Measurements from ENCODE around the gene EYS.
"Not testable (repeated sequence)": the region's sequence is repeated elsewhere in the genome, so short reads cannot be mapped to it uniquely, and the experiment has no call there.

Gene EYS

GRCh38 chr6:63941747-63942470 lies 1765.1 kb downstream of the EYS start:
- H3K4me3 ChIP-seq (ENCODE audit: low read depth, low read length), result no peak overlapping the region
- TF ChIP-seq CTCF (IDR thresholded peaks at IDR 0.05; ENCODE audit: low read depth, low read length), result no peak

- no peak overlapping the region for H3K4me3 ChIP-seq (ENCODE audit: low read depth, low read length)
- no peak for TF ChIP-seq CTCF (IDR thresholded peaks at IDR 0.05; ENCODE audit: low read depth, low read length)
Measured at GRCh38 chr6:63940056-63940455, 1767.0 kb downstream of the EYS start.

GRCh38 chr6:63936399-63936798 lies 1770.6 kb downstream of the EYS start:
- TF ChIP-seq CTCF (IDR thresholded peaks at IDR 0.05; ENCODE audit: low read depth, low read length), result no peak
- H3K4me3 ChIP-seq (ENCODE audit: low read depth, low read length), result no peak overlapping the region

GRCh38 chr6:63935732-63936131 lies 1771.3 kb downstream of the EYS start:
- H3K4me3 ChIP-seq (ENCODE audit: low read depth, low read length), result no peak overlapping the region
- TF ChIP-seq CTCF (IDR thresholded peaks at IDR 0.05; ENCODE audit: low read depth, low read length), result no peak

GRCh38 chr6:63933948-63934347 lies 1773.1 kb downstream of the EYS start:
- H3K4me3 ChIP-seq (ENCODE audit: low read depth, low read length), result not testable (repeated sequence)

- H3K4me3 ChIP-seq (ENCODE audit: low read depth, low read length), result no peak overlapping the region
- no peak for TF ChIP-seq CTCF (IDR thresholded peaks at IDR 0.05; ENCODE audit: low read depth, low read length)
Measured at GRCh38 chr6:63930848-63931247, 1776.2 kb downstream of the EYS start.

- TF ChIP-seq CTCF (IDR thresholded peaks at IDR 0.05; ENCODE audit: low read depth, low read length), result no peak
- H3K4me3 ChIP-seq (ENCODE audit: low read depth, low read length), result no peak overlapping the region
Measured at GRCh38 chr6:63929111-63929510, 1777.9 kb downstream of the EYS start.

- H3K4me3 ChIP-seq (ENCODE audit: low read depth, low read length), result no peak overlapping the region
- no peak for TF ChIP-seq CTCF (IDR thresholded peaks at IDR 0.05; ENCODE audit: low read depth, low read length)
Measured at GRCh38 chr6:63928613-63929012, 1778.4 kb downstream of the EYS start.
